GM23338 (cell line): Measurements from ENCODE around the gene RNF151.

ENCODE experiments used
- CREB1 ChIP-seq: fragments of 250-450 bp; sonication (Bioruptor Pico); IDR thresholded peaks from 2 replicates; pipeline ENCODE4 v1.5.0; 2020; ENCODE audit warnings: low read depth, mild to moderate bottlenecking, moderate library complexity
- CTCF ChIP-seq, 2 experiments: fragments of 200-600 bp in 1 of 2; sonication (generic) in 1 of 2; conservative IDR thresholded peaks; 2 replicates each; pipeline versions ENCODE4 v1.5.1 to v1.6.1; 2016 to 2017; ENCODE audit warnings: antibody characterized with exemption in 2 of 2, low read depth in 2 of 2, mild to moderate bottlenecking in 2 of 2, moderate library complexity in 1 of 2
- EZH2 ChIP-seq: fragments of 200-600 bp; sonication (generic); IDR thresholded peaks from one replicate; pipeline ENCODE4 v1.8.0; 2017; ENCODE audit warnings: antibody characterized with exemption, mild to moderate bottlenecking, low read depth; ENCODE audit not compliant: unreplicated experiment
- EZH2phosphoT487 ChIP-seq: fragments of 200-600 bp; sonication (generic); IDR thresholded peaks from one replicate; pipeline ENCODE4 v1.8.1; 2018; ENCODE audit warnings: antibody characterized with exemption; ENCODE audit not compliant: unreplicated experiment
- JUNB ChIP-seq: IDR thresholded peaks from one replicate; pipeline ENCODE4 v1.6.1; 2016; ENCODE audit warnings: antibody characterized with exemption; ENCODE audit not compliant: unreplicated experiment
- NANOG ChIP-seq: IDR thresholded peaks from 2 replicates; pipeline ENCODE4 v1.6.1; 2016; ENCODE audit warnings: antibody characterized with exemption, borderline replicate concordance
- POLR2AphosphoS5 ChIP-seq: IDR thresholded peaks from 2 replicates; pipeline ENCODE4 v1.6.1; 2016; ENCODE audit warnings: antibody characterized with exemption, low read depth
- STAT1 ChIP-seq: IDR thresholded peaks from one replicate; pipeline ENCODE4 v1.6.1; 2016; ENCODE audit warnings: antibody characterized with exemption; ENCODE audit not compliant: unreplicated experiment
- TF ChIP-seq, protein P1 (sequence below): IDR thresholded peaks from one replicate; pipeline ENCODE4 v1.6.1; 2018; ENCODE audit warnings: antibody characterized with exemption; ENCODE audit not compliant: unreplicated experiment
- TF ChIP-seq, protein P2 (sequence below): IDR thresholded peaks from 2 replicates; pipeline ENCODE4 v1.6.1; 2016; ENCODE audit warnings: antibody characterized with exemption

DNA sequence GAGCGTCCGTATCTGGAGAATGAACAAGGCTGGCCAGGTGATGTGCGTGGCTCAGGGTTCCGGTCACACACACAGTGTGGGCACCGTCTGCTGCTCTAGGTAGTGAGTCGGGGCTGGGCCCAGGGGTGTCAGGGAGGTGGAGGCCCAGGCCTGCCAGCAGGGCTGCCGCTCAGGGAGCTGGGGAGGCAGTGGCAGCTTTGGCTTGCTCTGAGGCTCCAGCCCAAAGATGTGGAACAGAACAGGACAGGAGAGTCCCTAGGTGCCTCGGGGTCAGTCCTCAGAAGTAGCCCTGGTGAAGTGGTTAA lies 9.5 kb downstream of the RNF151 start:
- no peak for TF ChIP-seq POLR2AphosphoS5
- no peak for TF ChIP-seq CREB1 (CRISPR knock-in tag)
- no peak for TF ChIP-seq CTCF (conservative IDR thresholded peaks at IDR 0.05; ENCODE audit: low read depth in 2 of 2)
- TF ChIP-seq, protein P1, sequence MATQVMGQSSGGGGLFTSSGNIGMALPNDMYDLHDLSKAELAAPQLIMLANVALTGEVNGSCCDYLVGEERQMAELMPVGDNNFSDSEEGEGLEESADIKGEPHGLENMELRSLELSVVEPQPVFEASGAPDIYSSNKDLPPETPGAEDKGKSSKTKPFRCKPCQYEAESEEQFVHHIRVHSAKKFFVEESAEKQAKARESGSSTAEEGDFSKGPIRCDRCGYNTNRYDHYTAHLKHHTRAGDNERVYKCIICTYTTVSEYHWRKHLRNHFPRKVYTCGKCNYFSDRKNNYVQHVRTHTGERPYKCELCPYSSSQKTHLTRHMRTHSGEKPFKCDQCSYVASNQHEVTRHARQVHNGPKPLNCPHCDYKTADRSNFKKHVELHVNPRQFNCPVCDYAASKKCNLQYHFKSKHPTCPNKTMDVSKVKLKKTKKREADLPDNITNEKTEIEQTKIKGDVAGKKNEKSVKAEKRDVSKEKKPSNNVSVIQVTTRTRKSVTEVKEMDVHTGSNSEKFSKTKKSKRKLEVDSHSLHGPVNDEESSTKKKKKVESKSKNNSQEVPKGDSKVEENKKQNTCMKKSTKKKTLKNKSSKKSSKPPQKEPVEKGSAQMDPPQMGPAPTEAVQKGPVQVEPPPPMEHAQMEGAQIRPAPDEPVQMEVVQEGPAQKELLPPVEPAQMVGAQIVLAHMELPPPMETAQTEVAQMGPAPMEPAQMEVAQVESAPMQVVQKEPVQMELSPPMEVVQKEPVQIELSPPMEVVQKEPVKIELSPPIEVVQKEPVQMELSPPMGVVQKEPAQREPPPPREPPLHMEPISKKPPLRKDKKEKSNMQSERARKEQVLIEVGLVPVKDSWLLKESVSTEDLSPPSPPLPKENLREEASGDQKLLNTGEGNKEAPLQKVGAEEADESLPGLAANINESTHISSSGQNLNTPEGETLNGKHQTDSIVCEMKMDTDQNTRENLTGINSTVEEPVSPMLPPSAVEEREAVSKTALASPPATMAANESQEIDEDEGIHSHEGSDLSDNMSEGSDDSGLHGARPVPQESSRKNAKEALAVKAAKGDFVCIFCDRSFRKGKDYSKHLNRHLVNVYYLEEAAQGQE: no peak
- TF ChIP-seq EZH2phosphoT487: no peak
- TF ChIP-seq EZH2: no peak
- TF ChIP-seq NANOG: no peak
- TF ChIP-seq STAT1: no peak
- no peak for TF ChIP-seq JUNB
- TF ChIP-seq, protein P2, sequence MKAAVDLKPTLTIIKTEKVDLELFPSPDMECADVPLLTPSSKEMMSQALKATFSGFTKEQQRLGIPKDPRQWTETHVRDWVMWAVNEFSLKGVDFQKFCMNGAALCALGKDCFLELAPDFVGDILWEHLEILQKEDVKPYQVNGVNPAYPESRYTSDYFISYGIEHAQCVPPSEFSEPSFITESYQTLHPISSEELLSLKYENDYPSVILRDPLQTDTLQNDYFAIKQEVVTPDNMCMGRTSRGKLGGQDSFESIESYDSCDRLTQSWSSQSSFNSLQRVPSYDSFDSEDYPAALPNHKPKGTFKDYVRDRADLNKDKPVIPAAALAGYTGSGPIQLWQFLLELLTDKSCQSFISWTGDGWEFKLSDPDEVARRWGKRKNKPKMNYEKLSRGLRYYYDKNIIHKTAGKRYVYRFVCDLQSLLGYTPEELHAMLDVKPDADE: no peak
